ENCODE results near the gene PRKN.
A peak's percentile ranks its signal among the peaks of the same experiment; 100 is the strongest.

The PRKN gene

DNA sequence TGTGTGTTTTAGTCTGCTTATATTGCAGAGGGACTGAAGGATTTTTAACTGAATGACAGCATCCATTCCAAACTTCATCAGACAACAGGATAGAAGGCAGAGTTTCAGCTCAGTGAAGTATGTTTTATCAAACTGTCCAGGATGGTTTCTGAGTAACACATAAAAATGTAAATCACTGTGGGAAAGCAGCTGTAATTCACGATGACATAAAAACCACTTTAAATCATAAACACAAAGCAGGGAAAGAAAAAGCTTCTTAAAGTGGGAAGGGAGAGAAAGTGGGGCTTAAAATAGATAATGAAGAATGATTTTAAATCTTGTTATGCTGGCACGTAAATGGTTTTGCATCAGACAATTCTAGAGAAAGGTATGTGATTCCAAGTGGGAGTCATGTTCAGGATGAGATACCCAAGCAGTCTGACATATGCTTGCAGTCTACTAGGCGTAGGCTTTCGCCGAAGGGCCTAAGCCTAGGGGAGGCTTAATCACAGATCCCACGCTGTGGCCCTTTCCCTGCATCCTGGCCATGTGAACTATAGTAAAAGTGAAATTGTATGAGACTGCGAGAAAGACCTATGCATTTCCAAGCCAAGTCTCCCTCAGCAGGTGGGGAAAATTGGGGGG lies 610.6 kb downstream of the PRKN start:
- no peak overlapping the region for H3K4me3 ChIP-seq (ENCODE audit: low read depth, low read length)
- TF ChIP-seq, protein P1, sequence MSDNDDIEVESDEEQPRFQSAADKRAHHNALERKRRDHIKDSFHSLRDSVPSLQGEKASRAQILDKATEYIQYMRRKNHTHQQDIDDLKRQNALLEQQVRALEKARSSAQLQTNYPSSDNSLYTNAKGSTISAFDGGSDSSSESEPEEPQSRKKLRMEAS (IDR thresholded peaks at IDR 0.05; ENCODE audit: low read depth, low read length) = no peak
- TF ChIP-seq, protein P2, sequence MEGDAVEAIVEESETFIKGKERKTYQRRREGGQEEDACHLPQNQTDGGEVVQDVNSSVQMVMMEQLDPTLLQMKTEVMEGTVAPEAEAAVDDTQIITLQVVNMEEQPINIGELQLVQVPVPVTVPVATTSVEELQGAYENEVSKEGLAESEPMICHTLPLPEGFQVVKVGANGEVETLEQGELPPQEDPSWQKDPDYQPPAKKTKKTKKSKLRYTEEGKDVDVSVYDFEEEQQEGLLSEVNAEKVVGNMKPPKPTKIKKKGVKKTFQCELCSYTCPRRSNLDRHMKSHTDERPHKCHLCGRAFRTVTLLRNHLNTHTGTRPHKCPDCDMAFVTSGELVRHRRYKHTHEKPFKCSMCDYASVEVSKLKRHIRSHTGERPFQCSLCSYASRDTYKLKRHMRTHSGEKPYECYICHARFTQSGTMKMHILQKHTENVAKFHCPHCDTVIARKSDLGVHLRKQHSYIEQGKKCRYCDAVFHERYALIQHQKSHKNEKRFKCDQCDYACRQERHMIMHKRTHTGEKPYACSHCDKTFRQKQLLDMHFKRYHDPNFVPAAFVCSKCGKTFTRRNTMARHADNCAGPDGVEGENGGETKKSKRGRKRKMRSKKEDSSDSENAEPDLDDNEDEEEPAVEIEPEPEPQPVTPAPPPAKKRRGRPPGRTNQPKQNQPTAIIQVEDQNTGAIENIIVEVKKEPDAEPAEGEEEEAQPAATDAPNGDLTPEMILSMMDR (IDR thresholded peaks at IDR 0.05; ENCODE audit: low read depth, low read length) = no peak
- TF ChIP-seq MYC (IDR thresholded peaks at IDR 0.05; ENCODE audit: low read depth, low read length) (no peak), POLR2A (IDR thresholded peaks at IDR 0.05; ENCODE audit: extremely low read depth, insufficient read length) (no peak)
- DNase-seq (ENCODE audit: low read depth) = no peak

DNA sequence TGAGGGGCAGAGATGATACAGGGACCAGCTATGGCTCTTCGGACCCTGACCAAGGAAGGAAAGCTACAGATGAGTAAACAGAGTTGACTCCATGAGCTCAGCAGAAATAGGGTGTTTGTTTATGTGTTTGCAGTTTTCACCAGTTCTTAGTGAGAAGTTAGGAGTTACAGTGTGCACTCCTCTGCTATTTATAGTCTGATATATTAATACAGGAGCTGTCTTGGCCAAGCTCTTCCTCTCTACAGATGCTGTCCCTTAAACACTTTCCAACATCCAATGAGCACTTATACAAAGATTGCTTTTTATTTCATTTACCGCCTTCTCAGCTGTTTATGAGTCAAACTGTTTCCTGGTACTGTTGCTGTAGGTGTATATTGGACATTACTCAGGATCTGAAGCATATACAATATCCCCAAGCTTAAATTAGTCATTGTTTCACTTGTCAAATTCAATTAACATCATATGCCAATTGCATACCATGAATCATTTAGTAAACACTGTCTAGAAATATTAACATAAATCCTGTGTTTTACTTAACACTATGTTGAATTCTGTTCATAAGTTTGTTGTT lies 618.0 kb downstream of the PRKN start:
- H3K4me3 ChIP-seq (ENCODE audit: low read depth, low read length) = no peak overlapping the region
- TF ChIP-seq MYC (IDR thresholded peaks at IDR 0.05; ENCODE audit: low read depth, low read length) (no peak), POLR2A (IDR thresholded peaks at IDR 0.05; ENCODE audit: extremely low read depth, insufficient read length) (no peak)
- TF ChIP-seq, protein P1 (IDR thresholded peaks at IDR 0.05; ENCODE audit: low read depth, low read length) = no peak
- TF ChIP-seq, protein P2 (IDR thresholded peaks at IDR 0.05; ENCODE audit: low read depth, low read length) = no peak
- DNase-seq (ENCODE audit: low read depth) = no peak

DNA sequence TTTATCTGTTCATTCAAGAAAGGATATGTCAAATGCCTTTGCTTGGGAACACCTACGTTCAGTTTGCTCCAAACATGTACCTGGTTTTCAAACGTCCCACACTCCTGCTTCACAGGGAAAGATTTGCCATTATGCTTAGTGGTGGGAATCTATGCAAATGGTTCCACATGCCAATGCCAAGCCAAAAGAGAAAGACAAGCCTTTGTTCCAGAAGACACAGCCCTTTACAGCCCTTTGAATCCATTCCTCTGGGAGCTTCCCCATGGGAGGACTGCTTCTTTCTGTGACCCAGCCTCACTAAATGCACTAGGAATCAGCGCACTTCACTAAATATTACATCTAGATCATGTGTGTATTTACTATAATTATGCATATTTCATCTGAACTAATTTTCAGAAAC lies 619.5 kb downstream of the PRKN start:
- DNase-seq (ENCODE audit: low read depth) = no peak
- TF ChIP-seq, protein P1 (IDR thresholded peaks at IDR 0.05; ENCODE audit: low read depth, low read length) = no peak
- TF ChIP-seq POLR2A (IDR thresholded peaks at IDR 0.05; ENCODE audit: extremely low read depth, insufficient read length) (no peak), MYC (IDR thresholded peaks at IDR 0.05; ENCODE audit: low read depth, low read length) (no peak)
- TF ChIP-seq, protein P2 (IDR thresholded peaks at IDR 0.05; ENCODE audit: low read depth, low read length) = no peak
- no peak overlapping the region for H3K4me3 ChIP-seq (ENCODE audit: low read depth, low read length)

DNA sequence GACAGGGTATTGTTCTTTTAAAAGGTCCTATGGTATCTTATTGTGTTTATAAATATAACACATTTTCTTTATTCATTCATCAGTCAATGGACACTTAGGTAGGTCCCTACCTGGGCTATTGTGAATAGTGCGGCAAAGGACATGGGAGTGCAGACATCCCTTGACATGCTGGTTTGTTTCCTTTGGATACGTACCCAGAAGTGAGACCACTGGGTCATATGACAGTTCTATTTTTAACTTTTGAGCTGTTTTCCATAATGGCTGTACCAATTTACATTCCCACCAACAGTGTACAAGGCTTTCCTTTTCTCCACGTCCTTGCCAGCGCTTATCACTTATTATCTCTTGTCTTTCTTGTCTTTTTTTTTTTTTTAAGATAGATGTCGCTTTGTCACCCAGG lies 627.5 kb downstream of the PRKN start:
- no peak for DNase-seq (ENCODE audit: low read depth)
- no peak overlapping the region for H3K4me3 ChIP-seq (ENCODE audit: low read depth, low read length)
- TF ChIP-seq MYC (IDR thresholded peaks at IDR 0.05; ENCODE audit: low read depth, low read length) = no peak
- TF ChIP-seq, protein P2 (IDR thresholded peaks at IDR 0.05; ENCODE audit: low read depth, low read length) = no peak
- no peak for TF ChIP-seq POLR2A (IDR thresholded peaks at IDR 0.05; ENCODE audit: extremely low read depth, insufficient read length)
- TF ChIP-seq, protein P1 (IDR thresholded peaks at IDR 0.05; ENCODE audit: low read depth, low read length) = no peak

DNA sequence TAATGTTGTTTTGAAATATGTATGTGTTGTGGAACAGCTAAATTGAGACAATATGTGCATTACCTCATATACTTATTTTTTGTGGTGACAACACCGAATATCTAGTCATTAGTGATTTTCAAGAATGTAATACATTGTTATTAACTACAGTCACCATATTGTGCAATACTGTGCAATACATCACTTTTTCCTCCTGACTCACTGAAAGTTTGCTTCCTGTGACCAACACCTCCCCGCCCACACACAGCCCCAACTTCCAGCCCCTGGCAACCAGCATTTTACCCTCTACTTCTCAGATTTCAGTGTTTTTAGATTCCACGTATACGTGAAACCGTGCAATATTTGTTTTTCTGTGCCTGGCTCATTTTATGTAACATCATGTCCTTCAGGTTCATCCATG lies 627.9 kb downstream of the PRKN start:
- DNase-seq (ENCODE audit: low read depth) = peak; percentile 82
- no peak for TF ChIP-seq POLR2A (IDR thresholded peaks at IDR 0.05; ENCODE audit: extremely low read depth, insufficient read length)
- TF ChIP-seq, protein P2 (IDR thresholded peaks at IDR 0.05; ENCODE audit: low read depth, low read length) = no peak
- no peak; the same call in 1 of the 2 replicates for TF ChIP-seq MYC (IDR thresholded peaks at IDR 0.05; ENCODE audit: low read depth, low read length)
- TF ChIP-seq, protein P1 (IDR thresholded peaks at IDR 0.05; ENCODE audit: low read depth, low read length) = no peak
- H3K4me3 ChIP-seq (ENCODE audit: low read depth, low read length) = no peak overlapping the region
